ENCODE results near the gene FBLN1.

FBLN1 gene

GRCh38 chr22:45504373-45505341 is 2.0 kb downstream of the FBLN1 start:
- Histone ChIP-seq H3K27ac (ENCODE audit: low read length) (peak overlapping the region; percentile 46), H3K9ac (ENCODE audit: low read length in 2 of 2) (peak overlapping the region; percentile 36 to 63), H3K27me3 (ENCODE audit: control insufficient read depth in 1 of 2, insufficient read depth in 2 of 2, low read length in 2 of 2) (peaks cover 14 to 21% of the 10 kb centered on the region in 2 donors), H3K4me1 (ENCODE audit: control insufficient read depth, insufficient read depth, low read length) (peaks cover 31% of the 10 kb centered on the region), H3K4me3 (ENCODE audit: low read length in 2 of 2) (peak overlapping the region; percentile 26 to 73), H3K36me3 (ENCODE audit: control insufficient read depth in 2 of 2, insufficient read depth in 2 of 2, low read length in 2 of 2) (no peaks in the 10 kb centered on the region), H3K9me3 (ENCODE audit: control insufficient read depth in 2 of 2, low read length in 2 of 2) (no peaks in the 10 kb centered on the region)

GRCh38 chr22:45505991-45506747 is 3.5 kb downstream of the FBLN1 start:
- Histone ChIP-seq H3K9me3 (ENCODE audit: control insufficient read depth in 2 of 2, low read length in 2 of 2) (no peaks in the 10 kb centered on the region), H3K27ac (ENCODE audit: low read length) (no peak overlapping the region), H3K4me1 (ENCODE audit: control insufficient read depth, insufficient read depth, low read length) (peaks cover 38% of the 10 kb centered on the region), H3K27me3 (ENCODE audit: control insufficient read depth in 1 of 2, insufficient read depth in 2 of 2, low read length in 2 of 2) (peaks cover 14 to 21% of the 10 kb centered on the region in 2 donors), H3K36me3 (ENCODE audit: control insufficient read depth in 2 of 2, insufficient read depth in 2 of 2, low read length in 2 of 2) (no peaks in the 10 kb centered on the region), H3K4me3 (ENCODE audit: low read length in 2 of 2) (peak overlapping the region in 1 of 2 donors; percentile 59), H3K9ac (ENCODE audit: low read length in 2 of 2) (no peak overlapping the region)

GRCh38 chr22:45506816-45507360 is 4.2 kb downstream of the FBLN1 start:
- Histone ChIP-seq H3K4me3 (ENCODE audit: low read length in 2 of 2) (peak overlapping the region in 1 of 2 donors; percentile 59), H3K36me3 (ENCODE audit: control insufficient read depth in 2 of 2, insufficient read depth in 2 of 2, low read length in 2 of 2) (no peaks in the 10 kb centered on the region), H3K4me1 (ENCODE audit: control insufficient read depth, insufficient read depth, low read length) (peaks cover 38% of the 10 kb centered on the region), H3K9me3 (ENCODE audit: control insufficient read depth in 2 of 2, low read length in 2 of 2) (no peaks in the 10 kb centered on the region), H3K9ac (ENCODE audit: low read length in 2 of 2) (no peak overlapping the region), H3K27ac (ENCODE audit: low read length) (no peak overlapping the region), H3K27me3 (ENCODE audit: control insufficient read depth in 1 of 2, insufficient read depth in 2 of 2, low read length in 2 of 2) (peaks cover 11 to 19% of the 10 kb centered on the region in 2 donors)

- Histone ChIP-seq H3K9ac (ENCODE audit: low read length in 2 of 2) (no peak overlapping the region), H3K4me3 (ENCODE audit: low read length in 2 of 2) (peak overlapping the region in 1 of 2 donors; percentile 55), H3K4me1 (ENCODE audit: control insufficient read depth, insufficient read depth, low read length) (peaks cover 35% of the 10 kb centered on the region), H3K9me3 (ENCODE audit: control insufficient read depth in 2 of 2, low read length in 2 of 2) (no peaks in the 10 kb centered on the region), H3K27ac (ENCODE audit: low read length) (no peak overlapping the region), H3K36me3 (ENCODE audit: control insufficient read depth in 2 of 2, insufficient read depth in 2 of 2, low read length in 2 of 2) (no peaks in the 10 kb centered on the region), H3K27me3 (ENCODE audit: control insufficient read depth in 1 of 2, insufficient read depth in 2 of 2, low read length in 2 of 2) (peaks cover 9 to 11% of the 10 kb centered on the region in 2 donors)
Observed at GRCh38 chr22:45507798-45508197, 5.1 kb downstream of the FBLN1 start.

GRCh38 chr22:45508814-45509213 is 6.1 kb downstream of the FBLN1 start:
- no peaks in the 10 kb centered on the region for H3K9me3 ChIP-seq (ENCODE audit: control insufficient read depth in 2 of 2, low read length in 2 of 2)
- no peaks in the 10 kb centered on the region for H3K36me3 ChIP-seq (ENCODE audit: control insufficient read depth in 2 of 2, insufficient read depth in 2 of 2, low read length in 2 of 2)
- peaks cover 1 to 2% of the 10 kb centered on the region in 2 donors for H3K27me3 ChIP-seq (ENCODE audit: control insufficient read depth in 1 of 2, insufficient read depth in 2 of 2, low read length in 2 of 2)
- H3K4me3 ChIP-seq (ENCODE audit: low read length in 2 of 2): peak overlapping the region; percentile 31 to 52
- H3K27ac ChIP-seq (ENCODE audit: low read length): no peak overlapping the region
- H3K9ac ChIP-seq (ENCODE audit: low read length in 2 of 2): no peak overlapping the region
- peaks cover 37% of the 10 kb centered on the region for H3K4me1 ChIP-seq (ENCODE audit: control insufficient read depth, insufficient read depth, low read length)

GRCh38 chr22:45510376-45511232 is 7.9 kb downstream of the FBLN1 start:
- peaks cover 40% of the 10 kb centered on the region for H3K4me1 ChIP-seq (ENCODE audit: control insufficient read depth, insufficient read depth, low read length)
- H3K36me3 ChIP-seq (ENCODE audit: control insufficient read depth in 2 of 2, insufficient read depth in 2 of 2, low read length in 2 of 2): no peaks in the 10 kb centered on the region
- H3K9ac ChIP-seq (ENCODE audit: low read length in 2 of 2): no peak overlapping the region
- H3K4me3 ChIP-seq (ENCODE audit: low read length in 2 of 2): no peak overlapping the region
- no peaks in the 10 kb centered on the region for H3K9me3 ChIP-seq (ENCODE audit: control insufficient read depth in 2 of 2, low read length in 2 of 2)
- peaks cover 0 to 2% of the 10 kb centered on the region in 2 donors for H3K27me3 ChIP-seq (ENCODE audit: control insufficient read depth in 1 of 2, insufficient read depth in 2 of 2, low read length in 2 of 2)
- H3K27ac ChIP-seq (ENCODE audit: low read length): no peak overlapping the region

GRCh38 chr22:45511847-45512261 is 9.2 kb downstream of the FBLN1 start:
- H3K9ac ChIP-seq (ENCODE audit: low read length in 2 of 2): no peak overlapping the region
- no peak overlapping the region for H3K27ac ChIP-seq (ENCODE audit: low read length)
- no peak overlapping the region for H3K4me3 ChIP-seq (ENCODE audit: low read length in 2 of 2)
- H3K9me3 ChIP-seq (ENCODE audit: control insufficient read depth in 2 of 2, low read length in 2 of 2): no peaks in the 10 kb centered on the region
- peaks cover 0 to 2% of the 10 kb centered on the region in 2 donors for H3K27me3 ChIP-seq (ENCODE audit: control insufficient read depth in 1 of 2, insufficient read depth in 2 of 2, low read length in 2 of 2)
- peaks cover 45% of the 10 kb centered on the region for H3K4me1 ChIP-seq (ENCODE audit: control insufficient read depth, insufficient read depth, low read length)
- no peaks in the 10 kb centered on the region for H3K36me3 ChIP-seq (ENCODE audit: control insufficient read depth in 2 of 2, insufficient read depth in 2 of 2, low read length in 2 of 2)

- Histone ChIP-seq H3K9ac (ENCODE audit: low read length in 2 of 2) (no peak overlapping the region), H3K9me3 (ENCODE audit: control insufficient read depth in 2 of 2, low read length in 2 of 2) (no peaks in the 10 kb centered on the region), H3K27ac (ENCODE audit: low read length) (no peak overlapping the region), H3K36me3 (ENCODE audit: control insufficient read depth in 2 of 2, insufficient read depth in 2 of 2, low read length in 2 of 2) (peaks cover 0 to 2% of the 10 kb centered on the region in 2 donors), H3K4me3 (ENCODE audit: low read length in 2 of 2) (peak overlapping the region in 1 of 2 donors; percentile 8), H3K4me1 (ENCODE audit: control insufficient read depth, insufficient read depth, low read length) (peaks cover 46% of the 10 kb centered on the region), H3K27me3 (ENCODE audit: control insufficient read depth in 1 of 2, insufficient read depth in 2 of 2, low read length in 2 of 2) (no peaks in the 10 kb centered on the region)
Observed at GRCh38 chr22:45512363-45512762, 9.7 kb downstream of the FBLN1 start.

- no peaks in the 10 kb centered on the region for H3K9me3 ChIP-seq (ENCODE audit: control insufficient read depth in 2 of 2, low read length in 2 of 2)
- peaks cover 0 to 2% of the 10 kb centered on the region in 2 donors for H3K36me3 ChIP-seq (ENCODE audit: control insufficient read depth in 2 of 2, insufficient read depth in 2 of 2, low read length in 2 of 2)
- H3K9ac ChIP-seq (ENCODE audit: low read length in 2 of 2): no peak overlapping the region
- peak overlapping the region; percentile 18 for H3K27ac ChIP-seq (ENCODE audit: low read length)
- H3K27me3 ChIP-seq (ENCODE audit: control insufficient read depth in 1 of 2, insufficient read depth in 2 of 2, low read length in 2 of 2): no peaks in the 10 kb centered on the region
- peaks cover 29% of the 10 kb centered on the region for H3K4me1 ChIP-seq (ENCODE audit: control insufficient read depth, insufficient read depth, low read length)
- H3K4me3 ChIP-seq (ENCODE audit: low read length in 2 of 2): no peak overlapping the region
Observed at GRCh38 chr22:45515676-45516075, 13.0 kb downstream of the FBLN1 start.

- no peaks in the 10 kb centered on the region for H3K27me3 ChIP-seq (ENCODE audit: control insufficient read depth in 1 of 2, insufficient read depth in 2 of 2, low read length in 2 of 2)
- no peak overlapping the region for H3K9ac ChIP-seq (ENCODE audit: low read length in 2 of 2)
- H3K4me3 ChIP-seq (ENCODE audit: low read length in 2 of 2): no peak overlapping the region
- H3K27ac ChIP-seq (ENCODE audit: low read length): peak overlapping the region; percentile 18
- H3K4me1 ChIP-seq (ENCODE audit: control insufficient read depth, insufficient read depth, low read length): peaks cover 28% of the 10 kb centered on the region
- no peaks in the 10 kb centered on the region for H3K9me3 ChIP-seq (ENCODE audit: control insufficient read depth in 2 of 2, low read length in 2 of 2)
- H3K36me3 ChIP-seq (ENCODE audit: control insufficient read depth in 2 of 2, insufficient read depth in 2 of 2, low read length in 2 of 2): peaks cover 0 to 2% of the 10 kb centered on the region in 2 donors
Observed at GRCh38 chr22:45516163-45516562, 13.5 kb downstream of the FBLN1 start.
